GF-D8 (cell line): ENCODE results near the gene ADAMTS14.

ENCODE experiments used
- DNase-seq: peaks from one replicate; lab custom pipeline; 2025; lab: John Stamatoyannopoulos, UW

The ADAMTS14 gene

DNA sequence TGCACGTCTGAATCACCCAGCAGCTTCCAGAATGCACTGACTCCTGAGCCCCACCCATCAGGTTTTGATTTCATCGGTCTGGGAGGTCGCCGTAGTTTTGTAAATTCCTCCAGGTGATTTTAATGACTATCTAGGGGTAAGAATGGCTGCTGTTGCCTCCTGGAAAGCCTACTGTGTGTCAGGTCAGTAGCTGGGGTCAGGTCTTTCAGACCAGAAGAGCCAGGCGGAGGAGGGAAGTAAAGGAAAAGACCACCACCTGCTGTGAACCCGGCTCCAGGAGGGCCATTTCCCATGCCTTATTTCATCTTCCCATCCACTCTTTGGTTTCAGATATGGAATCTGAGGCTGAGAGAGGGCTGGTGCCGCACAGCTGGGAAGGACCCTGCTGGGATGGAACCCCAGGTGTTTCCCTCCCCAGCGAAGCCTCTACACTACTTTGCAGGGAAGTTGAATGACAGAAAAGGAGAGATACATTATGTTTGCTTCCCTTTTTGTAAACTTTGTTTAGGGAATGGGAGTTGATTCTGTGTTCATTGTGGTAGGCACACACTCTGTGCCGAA lies 19.8 kb downstream of the ADAMTS14 start:
- no peak for DNase-seq

DNA sequence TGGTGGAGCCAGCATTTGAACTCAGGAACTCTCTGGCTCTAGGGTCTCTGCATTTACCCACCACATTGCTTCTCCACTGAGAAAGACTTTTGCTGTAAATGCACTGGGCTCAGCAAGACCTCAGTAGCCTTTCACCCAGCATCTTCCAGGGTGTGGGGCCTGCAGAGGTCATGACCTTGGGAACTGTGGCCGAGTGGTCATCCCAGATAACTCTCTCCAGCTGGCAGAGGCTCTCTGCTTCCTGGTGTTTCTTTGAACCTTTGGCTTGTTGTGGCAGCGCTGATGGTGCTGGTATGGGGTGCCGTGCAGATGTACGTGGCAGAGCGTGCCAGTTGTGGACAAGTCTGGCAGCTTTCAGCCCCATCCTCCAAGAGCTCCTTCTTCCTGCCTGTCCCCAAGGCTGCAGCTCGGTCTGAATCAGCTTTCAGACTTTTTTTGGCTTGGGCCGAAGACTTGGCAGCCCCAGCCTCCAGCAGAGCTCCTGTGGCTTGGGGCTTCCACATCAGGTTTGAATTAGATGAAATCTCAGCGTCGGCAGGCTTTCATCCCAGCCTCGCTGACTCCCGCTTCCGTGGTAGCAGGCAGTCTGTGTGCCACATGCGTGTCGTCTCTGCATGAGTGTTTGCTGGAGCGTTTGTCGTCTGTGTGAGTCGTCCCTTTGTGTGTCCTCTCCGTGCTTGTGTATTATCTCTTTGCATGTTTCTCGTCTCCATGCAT lies 21.5 kb downstream of the ADAMTS14 start:
- DNase-seq, result no peak

DNA sequence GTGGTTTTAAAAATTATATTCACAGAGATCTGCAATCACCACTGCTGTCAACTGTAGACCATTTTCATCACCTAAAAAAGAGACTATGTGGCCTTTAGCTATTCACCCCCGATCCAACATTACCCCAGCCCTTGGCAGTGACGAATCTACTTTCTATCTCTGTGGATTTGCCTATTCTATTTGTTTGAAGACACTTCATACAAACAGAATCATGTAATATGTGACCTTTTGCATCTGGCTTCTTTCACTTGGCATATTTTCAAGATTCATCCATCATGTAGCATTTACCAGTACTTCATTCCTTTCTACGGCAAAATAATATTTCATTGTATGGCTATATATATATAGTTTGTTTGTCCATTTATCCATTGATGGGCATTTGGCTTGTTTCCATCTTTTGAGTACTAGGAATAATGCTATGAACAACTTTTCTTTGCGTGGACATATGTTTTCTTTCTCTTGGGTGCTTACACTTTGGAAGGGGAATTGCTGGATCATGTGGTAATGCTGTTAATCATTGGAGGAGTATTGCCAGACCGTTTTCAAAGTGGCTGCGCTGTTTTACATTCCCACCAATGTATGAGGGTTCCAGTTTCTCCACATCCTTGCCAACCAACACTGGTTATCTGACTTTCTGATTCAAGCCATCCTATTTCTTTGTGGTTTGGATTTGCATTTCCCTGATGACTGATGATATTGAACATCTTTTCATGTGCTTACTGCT lies 22.3 kb downstream of the ADAMTS14 start:
- DNase-seq, result no peak

DNA sequence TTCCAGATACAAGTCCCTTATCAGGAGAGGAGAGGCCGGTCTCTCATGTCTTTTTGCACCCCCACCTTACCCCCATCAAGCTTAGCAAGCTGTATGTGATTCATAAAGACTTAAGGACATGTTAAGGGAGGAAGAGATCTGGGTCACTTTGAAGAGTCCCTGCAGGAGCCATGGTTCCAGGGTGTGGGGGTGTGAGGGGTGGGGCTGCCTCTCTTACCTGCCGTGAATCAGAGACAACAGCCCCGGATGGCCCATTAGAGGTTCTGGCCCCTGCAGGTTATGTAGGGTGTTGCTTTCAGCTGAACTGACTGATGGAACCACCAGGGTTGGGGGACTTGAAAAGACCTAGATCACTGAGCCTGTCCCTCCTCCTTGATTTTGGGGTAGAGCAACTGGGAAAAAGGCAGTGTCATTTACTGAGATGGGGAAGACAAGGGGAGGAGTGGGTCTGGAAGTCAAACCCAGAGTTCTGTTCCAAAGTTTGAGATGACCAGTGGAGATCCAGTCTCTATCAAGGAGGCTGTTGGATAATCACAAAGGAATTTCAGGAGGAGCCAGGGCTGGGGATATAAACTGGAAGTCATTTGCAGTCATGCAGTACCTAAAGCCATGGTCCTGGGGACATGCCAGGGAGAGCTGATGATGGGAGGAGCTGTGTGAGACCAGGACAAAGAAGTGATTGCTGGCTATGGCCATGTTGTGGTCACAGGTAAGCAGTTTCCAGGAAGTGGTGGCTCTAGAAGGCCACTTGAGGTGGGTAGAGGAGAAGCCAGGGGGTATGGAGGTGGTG lies 23.1 kb downstream of the ADAMTS14 start:
- DNase-seq, result no peak

DNA sequence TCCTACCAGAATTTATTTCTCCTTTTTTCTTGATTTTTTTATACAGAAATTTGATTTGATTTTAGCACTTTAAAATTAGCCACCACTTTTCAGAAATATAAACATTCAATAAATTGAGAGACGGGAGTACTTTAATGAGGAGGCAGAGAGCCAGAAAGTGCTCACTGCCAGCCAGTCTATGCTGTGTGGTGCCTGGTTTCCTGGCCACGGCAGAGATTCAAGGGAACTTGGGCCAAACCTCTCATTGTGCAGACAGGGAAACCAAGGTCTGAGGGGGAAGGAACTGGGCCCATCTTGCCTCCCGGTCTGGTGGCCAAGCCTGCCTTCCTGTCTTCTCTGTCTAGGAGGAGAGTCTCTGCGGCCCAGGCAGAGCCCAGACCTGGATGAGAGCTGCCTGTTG lies 25.9 kb downstream of the ADAMTS14 start:
- DNase-seq, result no peak

DNA sequence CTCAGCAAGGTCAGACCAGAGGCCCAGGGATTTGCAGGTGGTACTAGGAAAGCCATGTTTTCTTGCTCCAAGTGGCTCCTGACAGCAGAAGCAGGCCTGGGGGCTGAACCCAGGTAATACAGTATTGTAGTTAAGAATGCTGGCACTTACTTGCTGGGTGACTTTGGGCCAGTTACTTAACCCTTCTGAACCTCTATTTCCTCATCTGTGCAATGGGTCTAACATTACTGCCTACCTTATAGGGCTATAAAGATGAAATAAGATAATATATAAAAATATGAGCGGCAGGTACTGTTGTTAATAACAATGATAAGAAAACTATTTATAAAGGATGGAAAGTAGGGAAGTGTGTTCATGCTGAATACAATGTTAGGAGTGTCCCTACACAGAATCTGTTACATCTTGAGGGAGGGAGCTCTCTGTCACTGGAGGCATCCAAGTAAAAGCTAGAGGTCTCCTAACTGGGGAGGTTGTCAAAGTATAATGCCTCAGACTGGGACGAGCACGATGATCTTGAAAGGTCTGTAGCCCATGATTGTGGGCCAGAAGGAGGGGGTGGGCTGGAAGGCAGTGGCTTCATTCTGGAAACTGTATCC lies 26.9 kb downstream of the ADAMTS14 start:
- DNase-seq, result no peak

DNA sequence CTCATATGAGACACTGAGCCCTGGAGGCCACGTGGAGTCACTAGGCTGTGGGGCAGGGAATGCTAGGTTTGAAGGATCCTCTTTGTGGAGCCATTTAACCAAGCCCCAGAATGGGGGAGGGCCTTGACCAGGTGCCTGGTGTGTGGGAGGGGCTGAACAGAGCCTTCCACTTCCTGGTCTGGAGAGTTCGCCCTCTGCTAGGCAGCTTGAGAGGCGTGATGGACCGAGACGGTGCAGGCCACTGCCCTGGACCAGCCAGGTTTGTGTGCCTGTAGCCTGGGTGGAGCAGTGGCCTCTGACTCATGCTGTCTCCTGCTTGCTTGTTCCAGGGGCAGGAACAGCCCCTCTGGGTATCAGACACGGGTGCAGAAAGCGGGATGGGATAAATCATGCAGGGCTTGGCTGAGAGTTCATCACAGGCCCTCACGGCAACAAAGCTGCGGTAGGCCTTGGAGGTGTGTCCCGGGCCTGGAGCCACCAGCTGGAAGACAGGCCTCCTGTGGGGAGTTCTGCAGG lies 27.4 kb downstream of the ADAMTS14 start:
- no peak for DNase-seq

DNA sequence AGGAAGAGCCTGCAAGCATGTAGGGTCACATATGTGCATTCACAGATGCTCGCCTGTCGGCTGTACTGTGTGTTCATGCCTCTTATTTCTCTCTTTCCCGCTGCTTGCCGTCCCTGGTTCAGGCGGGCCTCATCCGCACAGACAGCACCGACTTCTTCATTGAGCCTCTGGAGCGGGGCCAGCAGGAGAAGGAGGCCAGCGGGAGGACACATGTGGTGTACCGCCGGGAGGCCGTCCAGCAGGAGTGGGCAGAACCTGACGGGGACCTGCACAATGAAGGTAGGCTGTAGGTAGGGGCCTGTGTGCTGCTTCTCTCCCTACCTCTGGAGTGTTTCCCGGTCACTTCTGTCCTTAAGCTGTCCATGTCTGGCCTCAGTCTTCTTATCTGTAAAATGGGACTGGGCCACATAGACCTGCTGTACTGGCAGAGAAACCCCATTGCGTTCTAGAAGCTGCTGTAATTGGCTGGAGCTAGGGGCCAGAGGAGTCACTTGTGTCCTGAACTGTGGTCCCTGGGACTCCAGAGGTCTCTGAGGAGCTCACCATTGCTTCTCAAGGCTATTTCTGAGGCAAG lies 30.0 kb downstream of the ADAMTS14 start:
- DNase-seq, result no peak

DNA sequence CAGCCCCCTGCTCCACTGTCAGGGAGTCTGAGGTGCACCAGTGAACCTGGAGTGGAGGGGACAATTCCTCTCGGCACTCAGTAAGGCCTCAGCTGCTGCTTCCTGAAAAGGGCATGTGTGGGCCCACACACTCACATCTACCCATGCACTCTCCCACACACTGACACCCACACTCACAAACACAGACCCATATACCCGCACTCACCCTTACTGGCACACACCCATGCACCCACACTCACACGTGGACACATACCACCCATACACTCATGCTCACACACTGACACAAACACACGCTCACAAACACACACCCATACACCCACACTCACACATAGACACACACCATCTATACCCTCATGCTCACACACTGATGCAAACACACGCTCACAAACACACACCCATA lies 31.9 kb downstream of the ADAMTS14 start:
- DNase-seq, result no peak

DNA sequence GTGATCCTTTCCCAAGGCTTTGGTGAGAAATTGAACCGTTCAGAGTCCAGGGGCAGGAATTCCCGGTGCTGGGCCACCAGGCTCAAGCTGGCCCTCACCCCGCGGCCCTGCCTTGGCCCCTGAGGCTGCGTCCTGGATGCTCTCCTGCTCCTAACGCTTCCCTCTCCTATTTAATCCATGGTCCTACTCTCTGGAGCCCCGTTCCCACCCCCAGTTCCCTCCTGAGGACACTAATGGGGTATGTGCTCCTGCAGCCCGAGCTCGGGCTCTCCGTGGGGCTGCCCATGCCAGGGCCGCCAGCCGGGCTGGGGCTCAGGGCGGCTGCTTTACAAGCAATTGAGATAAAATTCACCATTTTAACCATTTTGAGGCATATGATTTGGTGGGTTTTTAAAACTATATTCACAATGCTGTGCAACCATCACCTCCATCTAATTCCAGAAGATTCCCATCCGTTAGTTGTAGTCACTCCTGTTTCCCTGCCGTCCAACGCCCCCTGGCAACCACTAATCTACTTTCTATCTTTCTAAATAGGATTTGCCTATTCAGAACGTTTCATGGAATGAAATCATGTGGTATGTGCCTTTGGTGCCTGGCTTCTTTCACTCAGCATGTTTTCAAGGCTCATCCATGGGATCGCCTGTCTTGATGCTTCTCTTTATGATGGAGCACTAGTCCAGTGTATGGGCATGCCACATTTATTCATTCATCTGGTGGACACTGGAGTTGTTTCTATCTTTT lies 33.0 kb downstream of the ADAMTS14 start:
- DNase-seq, result no peak

DNA sequence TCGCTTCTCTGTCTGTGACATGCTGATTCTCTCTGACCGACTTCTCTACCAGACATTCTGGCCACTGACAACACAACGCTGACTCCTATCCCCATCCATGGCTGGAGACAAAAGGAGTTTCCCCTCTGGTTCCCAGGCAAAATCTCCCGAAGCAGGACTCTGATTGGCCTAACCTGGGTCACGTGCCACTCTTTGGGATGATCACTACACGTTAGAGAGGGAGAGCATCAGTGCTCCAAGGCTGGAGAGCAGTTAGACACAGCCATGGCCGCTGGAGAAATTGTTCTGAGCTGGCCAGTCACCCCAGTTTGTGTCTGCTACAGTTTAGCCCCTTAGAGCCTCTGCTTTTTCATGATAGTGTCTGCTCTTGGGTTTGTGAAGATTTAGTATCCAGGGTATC lies 38.9 kb downstream of the ADAMTS14 start:
- DNase-seq, result no peak

DNA sequence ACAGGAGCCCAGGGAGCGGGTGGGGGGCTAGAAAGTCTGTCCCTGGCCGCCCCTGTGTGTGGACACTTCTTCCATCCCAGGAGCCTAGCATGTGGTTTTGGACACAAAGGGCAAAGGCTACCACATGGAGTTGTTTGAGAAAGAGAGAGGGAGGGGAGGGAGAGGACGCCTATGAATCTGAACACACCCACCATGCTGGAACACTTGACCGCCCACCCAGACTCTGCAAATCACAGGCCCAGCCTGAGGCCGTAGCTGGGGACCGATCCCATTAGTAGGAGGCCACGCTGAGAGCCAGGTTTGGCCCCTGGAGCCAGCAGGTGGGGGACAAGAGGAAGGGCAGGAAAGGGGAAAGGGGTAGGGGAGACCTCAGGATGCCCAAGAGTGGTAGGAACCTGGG lies 39.6 kb downstream of the ADAMTS14 start:
- no peak for DNase-seq

DNA sequence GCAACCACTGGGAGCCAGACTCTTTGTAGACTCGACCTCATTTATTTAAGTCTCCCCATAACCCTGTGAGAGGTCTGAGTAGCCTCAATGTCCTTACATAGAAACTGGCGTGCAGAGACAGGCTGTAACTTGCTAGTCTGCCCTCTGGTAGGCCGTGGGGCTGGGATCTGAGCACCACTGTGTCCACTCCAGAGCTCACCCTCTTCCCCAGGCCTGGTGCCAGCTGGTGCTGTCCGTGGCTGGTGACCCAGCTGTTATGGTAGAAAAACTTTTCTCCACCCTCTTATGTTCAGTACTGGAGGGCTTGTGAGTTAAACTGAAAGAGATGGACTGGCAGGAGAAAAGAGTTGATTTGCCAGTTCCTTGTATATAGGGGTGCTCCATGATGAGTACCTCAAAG lies 41.9 kb downstream of the ADAMTS14 start:
- DNase-seq, result no peak

DNA sequence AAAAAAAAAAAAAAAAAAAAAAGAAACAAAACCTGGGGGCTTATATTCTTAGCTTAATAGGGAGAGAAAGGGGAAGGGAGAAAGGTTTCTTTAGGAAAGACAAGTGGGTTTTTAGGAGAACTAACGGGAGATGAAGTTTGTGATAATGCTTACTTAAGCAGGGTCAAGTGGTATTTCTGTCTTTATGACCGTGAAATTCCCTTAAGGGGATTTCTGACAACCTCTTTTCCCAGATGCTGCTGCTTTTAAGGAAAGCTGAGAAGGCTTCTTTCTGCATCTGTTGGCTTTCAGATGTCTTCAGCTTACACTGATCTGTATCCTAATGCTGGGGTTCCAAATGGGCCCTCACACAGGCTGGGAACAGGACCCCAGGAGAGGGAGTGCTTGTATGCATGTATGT lies 42.6 kb downstream of the ADAMTS14 start:
- no peak for DNase-seq

DNA sequence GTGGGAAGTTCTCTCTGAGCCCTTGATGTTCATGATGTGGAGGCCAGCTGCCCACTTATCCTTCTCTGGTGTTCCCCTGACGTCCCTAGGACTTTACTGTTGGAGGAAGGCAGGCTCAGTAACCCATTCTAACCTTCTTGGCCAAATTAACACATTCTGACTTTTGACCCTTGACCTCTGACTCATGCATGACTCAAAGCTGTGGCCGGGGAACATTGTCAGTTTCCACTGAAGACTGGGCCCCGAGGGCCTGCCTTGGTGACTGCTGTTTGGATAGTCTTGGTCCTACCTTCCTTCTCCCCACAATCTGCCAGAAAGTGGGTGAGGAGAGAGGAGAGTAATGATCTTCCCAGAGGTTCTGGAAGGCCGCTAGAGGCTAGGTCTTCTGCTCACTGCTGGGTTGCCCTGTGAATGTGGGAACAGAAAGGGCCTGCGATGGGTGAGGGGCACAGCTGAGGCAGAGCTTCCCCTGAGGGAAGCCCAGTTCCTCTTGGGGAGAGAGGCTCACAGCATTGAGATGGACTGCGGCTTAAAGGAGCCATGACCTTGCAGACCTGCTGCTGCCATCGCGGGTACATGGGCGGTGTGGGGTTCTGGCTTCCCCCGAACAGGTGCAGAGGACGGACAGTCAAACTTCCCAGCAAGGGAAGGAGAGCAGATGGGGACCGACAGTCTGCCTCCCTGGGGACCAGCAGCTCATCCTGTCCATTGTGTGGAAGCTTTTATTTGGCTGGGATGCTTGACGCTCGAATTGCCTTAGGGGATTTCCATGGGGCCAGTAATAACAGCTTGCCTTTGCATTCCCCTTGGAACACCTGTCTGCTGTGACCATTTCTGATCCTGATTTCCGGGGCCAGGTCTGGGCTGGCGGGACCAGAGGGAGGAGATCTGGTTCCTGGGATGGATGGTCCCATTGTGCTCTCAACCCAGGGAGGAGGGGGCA lies 43.8 kb downstream of the ADAMTS14 start:
- no peak for DNase-seq

DNA sequence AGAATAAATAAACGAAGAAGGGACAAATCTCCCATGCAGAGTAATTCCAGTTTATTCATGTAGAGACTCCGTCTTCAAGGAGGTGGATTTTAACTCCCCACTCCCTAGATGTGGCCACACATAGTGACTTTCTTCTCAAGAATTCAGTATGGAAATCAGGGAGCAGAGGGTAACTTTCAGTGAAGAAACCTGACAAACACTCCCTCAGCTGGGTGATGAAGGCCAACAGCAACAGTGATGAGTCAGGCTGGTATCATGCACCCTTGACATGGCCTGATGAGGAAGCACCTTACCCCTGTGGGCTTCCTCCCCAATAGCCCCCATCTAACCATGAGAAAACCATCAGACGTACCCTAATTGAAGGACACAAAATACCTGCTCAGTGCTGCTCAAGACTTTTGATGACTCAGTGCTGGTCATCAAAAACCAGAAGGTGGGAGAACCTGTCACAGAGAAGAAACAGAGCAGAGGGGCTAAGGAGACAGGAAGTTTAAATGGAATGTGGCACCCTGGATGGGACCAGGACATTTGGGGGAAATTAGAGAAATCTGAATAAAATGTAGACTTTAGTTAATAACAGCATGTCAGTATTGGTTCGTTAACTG lies 50.6 kb downstream of the ADAMTS14 start:
- no peak for DNase-seq

DNA sequence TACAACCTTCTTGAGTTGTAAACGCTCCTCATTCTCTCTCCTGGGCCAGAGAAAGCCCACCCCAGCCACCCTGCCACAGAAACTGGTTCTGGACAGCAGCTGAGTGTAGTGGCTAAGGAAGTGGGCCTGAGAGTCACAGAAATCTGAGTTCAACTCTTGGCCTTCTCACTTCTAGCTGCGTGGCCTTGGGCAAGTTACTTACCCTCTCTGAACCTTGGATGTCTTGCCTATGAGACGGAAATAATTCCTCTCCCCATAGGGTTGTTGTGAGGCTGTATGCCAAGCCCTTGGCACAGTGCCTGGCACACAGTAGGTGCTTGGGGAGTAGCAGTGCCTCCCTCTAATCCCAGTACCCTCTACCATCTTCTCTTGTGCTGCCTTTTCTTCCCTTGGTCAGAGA lies 51.5 kb downstream of the ADAMTS14 start:
- no peak for DNase-seq

DNA sequence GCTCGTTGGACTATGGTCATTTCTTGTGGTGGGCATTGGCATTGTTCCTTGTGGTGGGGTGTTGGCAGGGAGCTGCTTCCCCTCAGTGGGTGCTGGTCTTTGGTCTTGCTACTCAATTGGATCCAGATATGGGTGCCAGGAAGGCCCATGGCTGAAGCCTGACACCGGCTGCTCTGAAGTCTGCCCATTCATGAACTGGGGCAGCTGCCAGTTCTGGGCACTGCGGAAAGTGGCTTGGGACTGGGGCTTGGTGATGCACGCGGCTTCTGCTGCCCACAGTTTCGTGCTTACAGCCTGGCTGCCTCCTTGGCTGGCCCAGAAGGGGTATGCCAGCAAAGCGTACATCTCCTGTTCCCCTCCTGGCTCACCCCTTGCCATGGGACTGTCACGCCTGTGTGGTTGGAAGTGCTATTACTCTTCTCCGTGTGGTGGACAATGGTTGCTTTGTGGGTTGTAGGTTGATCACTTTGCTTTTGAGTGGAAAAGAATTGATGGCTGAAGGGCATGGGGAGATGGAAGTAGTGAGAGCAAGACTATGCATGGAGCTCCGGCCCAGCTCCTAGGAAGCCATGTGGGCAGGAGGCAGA lies 54.7 kb downstream of the ADAMTS14 start:
- no peak for DNase-seq

DNA sequence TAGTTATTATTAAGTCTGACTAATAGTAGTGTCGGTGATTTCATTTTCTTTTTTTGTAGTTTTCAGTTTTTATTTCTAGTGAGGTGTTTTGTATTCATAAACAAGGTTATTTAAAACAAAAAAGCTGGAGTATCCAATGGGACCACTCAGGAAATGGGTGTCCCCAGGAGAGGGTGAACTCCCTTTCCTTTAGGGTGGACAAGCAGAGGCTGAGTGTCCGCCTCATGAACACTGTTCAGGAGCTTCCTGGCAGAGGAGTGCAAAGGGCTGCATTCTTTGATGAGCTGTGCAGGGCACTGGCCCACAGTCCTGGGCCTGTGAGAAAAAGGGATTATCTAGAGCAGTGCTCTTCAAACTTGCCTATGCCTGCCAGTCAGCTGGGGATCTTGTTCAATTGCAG lies 56.0 kb downstream of the ADAMTS14 start:
- no peak for DNase-seq
